Fibroblast of gingiva (primary cell): ENCODE data around the gene TSKU.

ENCODE experiments used
- DNase-seq: peaks from one replicate; pipeline ENCODE4 v3.0.0-alpha.2; 2011; ENCODE audit warnings: low read depth

The TSKU gene

GRCh38 chr11:76770642-76771445 is 12.3 kb upstream of the TSKU start:
- peak; percentile 94 for DNase-seq

- no peak for DNase-seq
These were observed 11.6 kb upstream of the TSKU start for GRCh38 chr11:76771446-76772099.

DNA sequence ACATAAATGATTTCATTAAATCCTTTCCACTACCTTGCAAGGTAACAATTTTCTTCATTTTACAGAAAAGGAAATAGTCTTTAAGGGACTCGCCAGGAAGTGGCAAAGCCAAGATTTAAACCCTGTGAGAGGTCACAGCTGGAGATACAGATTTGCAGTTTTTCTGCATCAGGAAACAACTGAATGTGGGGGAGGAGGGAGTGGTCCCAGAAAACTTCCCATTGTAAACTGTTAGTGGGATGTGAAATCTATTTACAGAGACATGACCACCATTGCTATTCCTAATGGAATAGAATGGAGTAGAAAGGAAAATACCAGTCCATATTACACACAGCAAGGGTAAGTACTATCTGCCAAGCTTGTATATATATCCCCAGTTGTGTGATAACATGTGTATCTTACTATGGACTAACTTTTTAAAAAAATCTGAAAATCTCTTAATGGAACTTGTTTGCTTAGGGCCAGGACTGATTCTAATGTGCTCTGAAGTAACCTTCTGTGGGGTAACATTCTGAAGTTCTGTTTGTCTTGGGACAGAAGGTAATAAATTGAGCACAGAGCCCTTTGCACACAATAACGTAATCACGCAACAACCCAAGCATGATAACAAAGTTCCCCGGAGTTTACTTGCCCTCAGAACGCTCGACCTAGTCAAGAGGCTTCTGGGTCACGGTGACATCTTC is 10.9 kb upstream of the TSKU start:
- peak; percentile 48 for DNase-seq

DNA sequence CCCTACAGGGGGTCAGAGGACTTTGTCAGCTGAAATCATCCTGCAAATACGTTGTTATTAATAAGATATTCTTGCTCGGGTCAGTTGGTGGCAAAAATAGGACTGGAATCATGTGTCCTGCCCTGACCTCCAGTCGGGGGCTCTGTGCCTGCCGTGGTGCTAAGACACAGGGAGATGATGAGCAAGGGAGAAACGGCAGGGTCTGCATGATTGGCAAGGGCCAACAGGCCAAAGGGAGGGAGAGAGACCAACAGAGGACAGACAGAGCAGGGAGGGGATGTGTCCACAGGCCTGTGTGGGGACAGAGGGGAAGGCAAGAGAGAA is 10.4 kb upstream of the TSKU start:
- no peak for DNase-seq

DNA sequence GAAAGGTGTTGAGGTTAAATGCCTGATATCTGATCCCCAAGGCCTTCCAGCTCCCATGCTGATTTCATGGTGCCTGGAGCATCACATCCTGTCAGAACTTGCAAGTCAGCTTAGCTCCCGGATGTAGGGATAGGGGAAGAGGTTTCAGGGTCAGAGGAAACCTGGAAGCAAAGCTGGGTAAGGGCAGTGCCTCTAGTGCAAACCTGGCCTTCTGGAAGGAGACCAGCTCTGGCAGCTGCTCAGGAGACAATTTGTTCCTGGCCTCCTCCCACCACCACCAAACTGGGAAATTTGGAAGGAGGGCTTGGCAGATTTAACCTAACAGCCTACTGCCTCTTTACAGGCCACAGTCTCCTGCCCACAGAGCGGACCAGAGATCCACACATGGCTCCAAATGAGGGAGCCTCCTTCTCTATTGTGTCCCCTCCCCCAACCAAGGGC is 9.2 kb upstream of the TSKU start:
- no peak for DNase-seq

DNA sequence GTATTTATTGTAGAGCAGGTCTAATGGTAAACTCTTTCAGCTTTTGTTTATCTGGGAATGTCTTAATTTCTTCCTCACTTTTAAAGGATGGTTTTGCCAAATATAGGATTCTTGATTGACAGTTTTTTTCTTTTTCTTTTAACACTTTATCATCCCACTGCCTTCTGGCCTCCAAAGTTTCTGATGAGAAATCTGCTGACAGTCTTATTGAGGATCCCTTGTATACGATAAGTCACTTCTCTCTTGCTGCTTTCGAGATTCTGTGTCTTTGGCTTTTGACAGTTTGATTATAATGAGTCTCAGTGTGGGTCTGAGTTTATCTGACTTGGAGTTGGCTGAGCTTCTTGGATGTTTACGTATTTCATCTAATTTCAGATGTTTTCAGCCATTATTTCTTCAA is 6.7 kb upstream of the TSKU start:
- DNase-seq = no peak

GRCh38 chr11:76777305-76777704 is 5.9 kb upstream of the TSKU start:
- DNase-seq = no peak

DNA sequence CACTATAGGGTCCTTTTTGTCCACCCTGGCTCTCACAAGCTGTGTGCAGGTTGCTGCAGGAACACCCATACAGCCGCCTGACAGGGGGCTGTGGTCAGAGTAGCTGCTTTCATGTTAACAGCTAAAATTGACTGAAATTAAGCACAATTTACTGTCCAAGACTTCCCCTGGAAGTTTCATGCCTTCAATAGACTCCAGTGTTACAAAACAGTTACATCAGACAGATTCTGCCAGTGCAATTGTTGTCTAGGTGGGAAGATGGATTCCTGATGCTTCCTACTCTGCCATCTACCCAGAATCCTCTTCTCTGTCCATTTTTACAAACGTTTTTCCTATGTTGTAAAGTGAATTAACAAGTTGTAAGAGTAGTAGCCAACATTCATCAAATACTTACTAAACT is 5.3 kb upstream of the TSKU start:
- no peak for DNase-seq

DNA sequence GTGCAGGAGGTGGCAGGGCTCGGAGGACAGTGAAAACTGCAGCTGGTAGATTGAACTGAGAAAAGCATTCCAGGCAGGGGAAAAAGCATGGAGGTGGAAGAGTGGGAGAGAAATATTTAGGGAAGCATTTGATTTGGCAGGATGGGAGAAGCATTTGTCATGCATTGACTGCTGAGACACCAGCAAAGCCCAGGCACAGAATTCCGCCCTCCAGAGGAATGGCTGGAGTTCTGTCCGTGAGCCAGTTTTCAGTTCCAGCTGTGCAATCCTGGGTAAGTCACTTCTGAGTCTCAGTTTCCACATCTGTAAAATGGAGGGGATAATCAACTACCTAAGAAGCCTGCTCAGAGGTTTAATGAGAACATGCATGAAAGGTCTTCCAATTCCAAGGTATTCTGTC is 4.3 kb upstream of the TSKU start:
- DNase-seq = no peak

DNA sequence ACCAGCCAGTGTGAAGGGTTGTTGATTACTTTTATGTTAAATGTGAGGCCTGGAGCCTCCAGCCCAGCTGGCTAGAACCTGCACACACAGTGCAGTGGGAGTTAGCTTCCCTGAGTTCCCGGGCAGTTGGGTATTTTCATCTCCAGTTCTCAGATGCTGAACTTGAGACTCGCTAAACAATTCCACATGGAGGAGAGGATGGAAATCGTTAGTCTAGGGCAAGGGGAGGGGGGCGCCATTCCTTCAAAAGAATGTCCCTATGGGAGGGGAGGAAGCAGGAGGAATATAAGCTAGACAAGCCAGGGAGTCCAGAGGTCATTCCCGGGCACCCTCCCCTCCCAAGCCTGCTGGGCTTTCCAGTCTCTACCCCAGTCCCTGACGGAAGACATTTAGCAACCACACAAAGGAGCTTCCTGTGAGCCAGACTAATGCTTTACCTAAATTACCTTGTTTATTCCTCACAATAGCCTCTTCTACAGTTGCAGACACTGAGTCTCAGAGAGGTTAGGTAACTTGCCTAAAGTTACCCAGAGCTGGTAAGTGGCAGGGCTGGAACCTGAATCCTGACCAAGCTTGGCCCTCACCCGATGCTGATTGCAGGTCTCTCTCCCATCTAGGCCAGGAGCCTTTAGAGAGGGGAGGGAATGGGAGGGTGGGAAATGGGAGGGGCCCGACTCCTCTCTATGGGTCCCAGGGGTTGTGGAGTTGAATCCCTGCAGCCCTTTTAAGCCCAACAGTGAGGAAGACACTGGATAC is 1.9 kb upstream of the TSKU start:
- DNase-seq = peak; percentile 87

DNA sequence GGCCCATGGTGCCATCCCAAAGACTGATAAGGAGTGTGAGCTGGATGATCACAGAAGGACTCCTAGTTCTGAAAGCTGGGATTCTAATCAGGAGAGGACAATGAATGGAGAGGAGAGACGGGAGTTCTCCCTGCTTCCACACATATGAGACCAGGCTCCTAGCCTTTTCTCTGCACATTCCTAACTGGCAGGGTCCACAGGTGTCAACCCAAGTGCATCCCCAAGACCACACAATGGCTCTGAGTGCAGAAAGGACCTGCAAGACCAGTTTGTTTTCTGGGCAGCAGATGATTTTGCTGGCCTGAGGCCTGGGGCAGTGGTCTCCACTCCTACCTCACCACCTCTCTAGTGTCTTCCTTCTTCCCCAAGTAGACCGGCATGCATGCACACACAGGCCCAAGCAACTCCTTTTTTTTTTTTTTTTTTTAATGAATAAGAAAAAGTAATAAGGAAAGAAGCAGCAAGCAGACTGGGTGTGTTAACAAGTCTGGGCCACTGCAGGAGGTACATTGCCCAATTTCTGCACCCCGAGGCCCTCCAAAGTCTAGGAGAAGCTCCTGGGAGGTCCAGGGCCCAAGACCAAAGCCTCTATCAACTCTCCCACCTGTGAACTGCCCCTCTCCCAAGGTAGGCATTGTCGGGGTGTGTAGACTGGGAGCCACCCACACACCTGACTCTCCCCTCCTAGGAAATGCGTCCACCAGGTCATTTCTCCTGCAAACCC is 1.2 kb upstream of the TSKU start:
- DNase-seq = no peak

GRCh38 chr11:76782531-76783293 is 444 bp upstream of the TSKU start:
- peak; percentile 99 for DNase-seq

DNA sequence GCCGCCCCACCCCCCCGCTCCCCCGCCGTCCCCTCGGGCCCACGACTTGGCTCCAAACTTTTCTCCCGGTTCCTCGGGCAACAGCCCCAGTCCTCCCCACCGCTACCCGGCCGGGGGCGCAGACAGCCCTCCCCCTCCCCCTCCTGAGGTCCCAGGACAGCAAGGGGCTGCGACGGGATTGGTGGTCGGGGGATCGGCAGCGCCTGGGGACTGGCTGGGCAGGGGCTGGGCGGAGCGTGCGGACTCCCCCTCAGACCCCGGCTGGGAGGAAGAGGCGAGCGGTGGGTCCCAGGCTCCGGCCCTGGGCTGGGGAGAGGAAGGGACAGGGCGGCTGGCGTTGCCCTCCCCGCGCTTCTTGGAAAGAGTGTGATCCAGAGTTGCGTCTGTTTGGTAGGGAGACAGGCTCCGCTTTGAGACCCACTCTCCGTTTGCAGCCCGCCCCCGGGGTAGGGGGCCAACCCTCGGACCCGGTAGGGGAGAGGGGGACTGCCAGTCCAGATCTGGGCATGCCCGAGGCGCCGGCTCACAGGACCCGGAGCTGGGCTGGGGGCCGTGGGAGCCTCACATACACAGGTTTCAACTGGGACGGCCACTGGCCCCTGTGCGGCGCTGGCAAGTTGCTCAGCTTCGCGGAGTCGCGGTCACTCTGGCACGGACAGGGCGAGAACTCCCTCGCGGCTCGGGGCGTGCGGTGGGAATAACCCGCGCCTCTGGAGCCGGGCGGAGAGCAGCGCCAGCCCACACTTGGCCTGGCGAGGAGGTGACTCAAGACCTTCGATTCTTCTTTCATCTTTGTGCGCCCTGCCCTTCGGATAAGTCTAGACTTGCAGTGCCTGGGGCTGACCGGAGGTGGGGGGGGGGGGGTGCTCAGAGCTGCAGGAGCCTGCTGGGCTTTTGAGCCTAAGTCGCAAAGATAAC is 999 bp downstream of the TSKU start:
- peak; percentile 65 for DNase-seq

DNA sequence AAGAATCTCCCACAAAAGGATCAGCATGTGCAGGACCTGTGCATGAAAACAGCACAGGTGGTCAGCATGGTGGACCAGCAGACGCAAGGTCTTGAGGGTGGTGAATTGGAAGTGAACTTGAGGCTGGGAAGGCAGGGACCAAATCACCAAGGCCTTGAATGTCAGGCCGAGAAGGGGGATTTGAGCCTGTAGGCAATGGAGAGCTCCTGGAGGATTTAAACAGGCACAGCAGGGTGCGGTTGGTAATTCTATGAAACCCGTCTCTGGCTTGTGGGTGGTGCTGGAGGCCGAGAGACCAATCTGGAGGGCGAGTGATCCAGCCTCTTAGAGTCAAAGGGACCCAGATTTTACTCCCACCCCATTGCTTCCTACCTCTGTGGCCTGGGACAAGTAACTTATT is 2.4 kb downstream of the TSKU start:
- no peak for DNase-seq

DNA sequence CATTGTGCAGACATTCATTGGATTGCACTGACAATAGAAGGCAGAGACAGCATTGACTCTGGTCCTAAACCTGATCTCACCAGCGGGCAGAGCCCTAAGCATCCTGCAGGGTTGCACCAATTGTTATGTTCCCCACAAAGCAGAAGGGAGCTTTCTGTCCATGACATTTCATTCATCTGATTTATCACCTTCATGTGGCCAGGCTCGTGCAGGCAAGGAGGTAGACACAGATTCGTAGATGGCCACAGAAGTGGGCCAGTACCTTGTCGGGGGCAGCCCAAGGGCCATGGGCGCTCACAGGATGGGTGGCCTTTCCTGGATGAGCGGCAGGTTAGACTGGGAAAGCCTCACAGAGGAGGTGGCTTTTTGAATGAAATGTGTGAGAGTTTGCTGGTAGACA is 2.9 kb downstream of the TSKU start:
- no peak for DNase-seq

- no peak for DNase-seq
These were observed 3.4 kb downstream of the TSKU start for GRCh38 chr11:76786441-76787014.

DNA sequence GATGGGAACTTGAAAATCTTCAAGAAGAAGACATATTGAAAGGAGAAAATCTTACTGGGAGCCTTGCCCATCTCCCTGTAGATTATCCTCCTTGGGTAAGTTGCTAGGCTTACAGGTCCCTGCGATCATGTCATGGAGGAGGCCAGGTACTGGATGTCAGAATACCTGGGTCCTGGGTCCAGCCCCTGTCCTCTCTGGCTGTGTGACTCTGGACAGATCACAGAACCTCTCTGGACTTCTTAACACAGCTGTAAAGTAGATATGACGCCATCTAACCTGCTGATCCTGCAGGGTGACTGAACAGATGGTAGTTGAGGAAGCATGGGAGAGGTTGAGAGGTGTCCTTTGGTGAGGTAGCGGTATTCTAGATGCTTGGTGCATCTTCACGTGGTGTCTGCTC is 4.1 kb downstream of the TSKU start:
- no peak for DNase-seq

- DNase-seq = peak; percentile 72
These were observed 4.9 kb downstream of the TSKU start for GRCh38 chr11:76787911-76788596.
